NCI-H1417 (cell line): Measurements from ENCODE around the gene DNAL4.
"Not testable (repeated sequence)": the region's sequence is repeated elsewhere in the genome, so short reads cannot be mapped to it uniquely, and the experiment has no call there.

Experiments used
- DNase-seq, 3 experiments: peaks; one replicate each; lab custom pipeline; 2025; lab: John Stamatoyannopoulos, UW

Gene DNAL4

GRCh38 chr22:38827510-38827909 is 33.6 kb upstream of the DNAL4 start:
- DNase-seq = no peak

DNA sequence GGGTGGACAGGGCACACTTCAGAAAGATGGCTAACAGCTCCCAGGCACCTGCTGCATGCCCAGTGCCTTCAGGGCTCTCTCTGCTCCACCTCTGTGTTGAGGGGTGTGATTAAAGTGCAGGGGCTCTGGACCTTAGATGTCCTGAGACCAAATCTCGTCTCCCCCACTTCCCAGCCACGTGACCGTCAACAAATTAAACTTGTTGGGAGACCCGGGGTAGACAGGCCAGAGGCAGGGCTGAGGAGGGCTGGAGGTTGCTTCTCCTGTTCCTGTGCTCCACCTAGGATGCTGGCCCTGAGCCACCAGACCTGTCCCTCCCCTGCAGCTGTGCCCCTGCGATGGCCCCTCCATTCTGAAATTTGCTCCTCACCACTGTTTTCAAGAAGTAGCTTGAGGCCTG is 32.9 kb upstream of the DNAL4 start:
- no peak for DNase-seq

GRCh38 chr22:38826386-38826785 is 32.4 kb upstream of the DNAL4 start:
- no peak for DNase-seq

- no peak for DNase-seq
Observed at GRCh38 chr22:38824585-38824984, 30.6 kb upstream of the DNAL4 start.

- DNase-seq = no peak
Observed at GRCh38 chr22:38823637-38824036, 29.7 kb upstream of the DNAL4 start.

DNA sequence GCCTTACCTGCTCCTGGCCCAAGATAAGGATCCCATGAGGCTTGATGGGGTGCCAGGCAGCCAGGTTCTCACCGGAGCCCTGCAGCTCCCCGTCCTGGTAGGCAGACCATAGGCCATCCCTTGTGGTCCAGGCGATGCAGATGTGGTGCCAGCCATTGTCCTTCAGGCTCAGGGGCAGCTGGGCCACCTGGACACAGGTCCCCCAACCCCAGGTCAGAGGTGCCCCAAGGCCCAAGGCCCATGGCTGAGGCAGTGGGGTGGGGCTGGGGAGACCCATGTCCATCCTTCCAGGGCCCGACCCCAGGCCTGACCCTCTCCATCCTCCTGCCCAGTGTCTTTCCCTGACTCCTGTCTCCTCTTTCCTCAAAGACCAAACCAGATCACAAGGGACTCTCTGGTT is 29.1 kb upstream of the DNAL4 start:
- DNase-seq = no peak

GRCh38 chr22:38820020-38820419 is 26.1 kb upstream of the DNAL4 start:
- DNase-seq = peak; percentile 18 to 75 (median 64)

GRCh38 chr22:38819387-38819940 is 25.5 kb upstream of the DNAL4 start:
- DNase-seq = no peak

- DNase-seq = no peak
Observed at GRCh38 chr22:38817196-38817595, 23.3 kb upstream of the DNAL4 start.

GRCh38 chr22:38815842-38816241 is 21.9 kb upstream of the DNAL4 start:
- DNase-seq = no peak

GRCh38 chr22:38811241-38811640 is 17.3 kb upstream of the DNAL4 start:
- no peak for DNase-seq

DNA sequence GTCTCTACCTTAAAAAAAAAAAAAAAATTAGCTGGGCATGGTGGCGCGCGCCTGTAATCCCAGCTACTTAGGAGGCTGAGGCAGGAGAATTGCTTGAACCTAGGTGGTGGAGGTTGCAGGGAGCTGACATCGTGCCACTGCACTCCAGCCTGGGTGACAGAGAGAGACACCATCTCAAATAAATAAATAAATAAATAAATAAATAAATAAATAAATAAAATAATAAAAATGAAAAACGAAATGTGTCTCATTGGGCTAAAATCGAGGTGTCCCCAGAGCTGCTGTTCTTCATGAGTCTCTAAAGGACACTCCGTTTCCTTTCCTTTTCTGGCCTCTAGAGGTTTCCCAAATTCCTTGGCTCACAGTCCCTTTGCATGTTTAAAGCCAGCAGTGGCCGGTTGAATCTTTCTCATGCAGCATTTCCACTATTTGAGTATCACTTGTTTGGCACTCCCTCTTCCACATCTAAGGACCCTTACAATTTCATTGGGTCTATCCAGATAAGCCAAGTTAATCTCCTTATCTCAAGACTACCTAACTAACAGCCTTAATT is 11.2 kb upstream of the DNAL4 start:
- DNase-seq = not testable (repeated sequence)

DNA sequence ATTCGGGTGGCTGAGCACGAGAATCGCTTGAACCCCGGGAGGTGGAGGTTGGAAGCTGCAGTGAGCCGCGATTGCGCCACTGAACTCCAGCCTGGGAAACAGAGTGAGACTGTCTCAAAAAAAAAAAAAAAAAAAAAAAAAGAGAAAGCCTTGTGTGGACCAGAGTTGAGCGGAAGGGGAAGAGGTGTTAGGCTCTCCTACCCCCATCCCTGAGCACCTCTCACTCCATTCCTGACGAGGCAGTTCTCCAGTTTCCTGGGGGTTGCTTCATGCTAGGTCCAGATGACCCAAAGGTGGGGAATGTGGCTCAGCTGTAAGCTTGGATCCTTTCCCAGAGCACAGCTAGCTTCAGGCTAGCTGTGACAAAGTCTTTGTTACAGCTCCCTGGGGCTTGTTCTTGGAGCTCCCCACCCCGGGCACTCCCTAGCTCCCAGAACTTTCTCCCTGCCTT is 8.8 kb upstream of the DNAL4 start:
- DNase-seq = peak in 1 of 3 experiments; percentile 0

DNA sequence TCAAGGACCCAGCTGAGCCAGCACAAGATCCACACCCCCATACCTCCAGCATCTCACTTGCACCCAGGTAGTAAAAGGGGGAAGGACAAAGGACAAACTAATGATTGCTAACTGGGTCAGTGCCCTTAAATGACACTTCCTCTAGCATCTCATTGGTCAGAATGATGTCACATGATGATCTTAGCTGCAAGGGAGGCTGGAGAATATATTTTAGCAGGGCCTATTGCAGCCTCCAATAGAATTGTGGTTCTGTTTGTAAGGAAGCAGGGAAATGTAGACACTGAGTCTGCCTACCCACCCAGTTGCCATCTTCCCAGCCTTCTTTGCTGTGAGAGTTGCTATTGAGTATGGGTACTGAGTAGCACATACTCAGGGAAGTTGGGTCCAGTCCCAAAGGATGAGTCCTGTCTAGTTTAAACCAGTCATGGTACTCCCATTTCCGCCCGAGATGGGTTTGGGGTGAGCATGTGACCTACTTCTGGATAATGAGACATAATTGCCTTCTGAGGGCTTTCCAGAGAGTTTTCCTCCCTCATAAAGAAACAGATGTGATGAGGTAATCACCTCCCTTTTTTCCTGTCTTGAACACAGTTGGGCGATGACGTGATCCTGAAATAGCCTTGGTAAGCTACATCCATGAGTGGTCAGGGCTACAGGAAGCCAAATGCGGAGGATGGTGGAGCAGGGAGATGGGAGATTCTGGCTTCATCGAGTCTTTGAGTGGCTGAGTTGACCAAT is 5.5 kb upstream of the DNAL4 start:
- no peak for DNase-seq

DNA sequence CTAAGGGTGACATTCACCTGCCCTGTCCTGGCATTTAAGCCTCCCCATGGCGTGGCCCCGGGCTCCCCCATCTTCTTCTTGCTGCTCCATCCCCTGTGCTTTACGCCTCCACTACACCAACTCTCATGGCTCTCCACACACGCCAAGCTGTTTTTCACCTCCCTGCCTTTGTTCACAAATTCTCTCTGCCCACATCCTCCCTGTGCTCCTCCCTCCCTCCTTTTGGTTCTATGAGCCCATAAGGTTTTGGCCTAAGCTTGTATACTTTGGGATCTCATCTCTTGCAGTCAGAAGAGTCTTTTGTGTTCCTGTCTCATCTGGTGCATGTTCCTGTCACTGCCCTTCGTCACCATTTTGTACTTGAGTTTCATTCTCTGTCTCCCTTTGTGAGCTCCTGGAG is 4.6 kb upstream of the DNAL4 start:
- no peak for DNase-seq

GRCh38 chr22:38796262-38796957 is 2.5 kb upstream of the DNAL4 start:
- no peak for DNase-seq

GRCh38 chr22:38795569-38795968 is 1.6 kb upstream of the DNAL4 start:
- DNase-seq = no peak

DNA sequence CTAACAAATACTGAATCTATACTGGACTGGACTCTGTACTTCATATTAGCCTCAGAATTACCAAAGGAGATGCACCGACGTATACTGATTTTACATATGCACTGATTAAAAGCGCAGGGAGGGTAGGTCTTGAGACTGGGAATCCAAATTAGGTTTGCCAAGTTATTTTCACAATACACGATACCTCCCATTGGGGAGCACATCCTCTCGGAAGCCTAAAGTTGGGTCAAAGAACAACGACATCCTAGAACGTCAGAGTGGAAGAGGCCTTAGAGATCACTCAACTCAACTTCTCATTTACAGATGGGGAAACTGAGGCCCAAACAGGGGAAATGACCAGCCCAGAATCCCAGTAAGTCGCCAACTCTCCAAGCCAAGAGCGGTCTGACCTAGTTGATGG is 626 bp downstream of the DNAL4 start:
- peak in 2 of 3 experiments; percentile 37 to 44 for DNase-seq

DNA sequence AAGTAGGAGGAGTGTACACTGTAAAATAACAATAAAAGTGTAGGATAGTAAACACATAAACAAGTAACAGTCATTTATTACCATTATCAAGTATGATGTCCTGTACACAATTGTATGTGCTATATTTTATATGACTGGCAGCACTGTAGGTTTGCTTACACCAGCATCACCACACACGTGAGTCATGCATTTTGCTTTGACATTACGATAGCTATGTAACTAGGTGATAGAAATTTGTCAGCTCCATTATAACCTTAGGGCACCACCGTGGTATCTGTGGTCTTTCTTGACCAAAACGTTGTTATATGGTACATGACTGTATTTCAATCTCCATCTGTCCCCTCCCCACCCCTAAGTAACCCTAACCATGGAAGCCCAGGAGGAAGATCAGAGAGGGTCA is 1.1 kb downstream of the DNAL4 start:
- DNase-seq = no peak

GRCh38 chr22:38789606-38790005 is 4.3 kb downstream of the DNAL4 start:
- no peak for DNase-seq

DNA sequence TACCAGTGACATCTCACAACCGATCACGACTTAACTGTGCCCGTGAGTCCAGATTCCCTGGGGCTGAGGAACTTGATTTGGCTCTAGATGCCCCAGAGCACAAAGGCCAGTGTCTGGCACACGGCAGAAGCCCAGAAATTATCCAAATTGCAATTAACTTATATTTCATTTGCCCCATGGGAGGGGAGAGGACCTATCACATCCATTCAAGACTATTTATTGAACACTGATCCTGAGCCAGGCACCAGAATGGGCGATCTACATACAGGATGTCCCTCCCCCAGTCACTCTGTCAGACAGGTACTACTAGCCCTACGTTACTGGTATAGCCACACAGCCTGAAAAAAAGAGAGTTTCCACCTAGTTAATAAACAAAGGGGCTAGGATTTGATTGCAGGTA is 5.1 kb downstream of the DNAL4 start:
- no peak for DNase-seq

GRCh38 chr22:38788021-38788816 is 5.7 kb downstream of the DNAL4 start:
- DNase-seq = no peak
